ENCODE data around the gene KRT4.

DNA sequence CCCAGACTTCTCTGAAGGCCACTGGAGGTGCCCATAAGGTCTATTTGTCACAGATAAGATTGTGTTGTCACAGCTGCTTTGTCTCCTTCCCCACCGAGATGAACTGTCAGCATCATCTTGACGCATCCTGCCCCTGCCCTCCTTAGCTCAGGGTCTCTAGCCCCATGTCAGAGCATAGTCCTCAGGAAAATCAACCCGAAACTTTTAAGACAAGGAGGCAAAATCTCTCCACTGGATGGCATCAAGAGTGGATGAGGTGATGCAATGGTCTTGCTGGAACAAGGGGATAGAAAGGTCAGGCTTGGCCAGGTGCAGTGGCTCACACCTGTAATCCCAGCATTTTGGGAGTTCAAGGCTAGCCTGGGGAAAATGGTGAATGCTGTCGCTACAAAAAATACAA is 12.0 kb upstream of the KRT4 start:
- TF ChIP-seq, protein P1, sequence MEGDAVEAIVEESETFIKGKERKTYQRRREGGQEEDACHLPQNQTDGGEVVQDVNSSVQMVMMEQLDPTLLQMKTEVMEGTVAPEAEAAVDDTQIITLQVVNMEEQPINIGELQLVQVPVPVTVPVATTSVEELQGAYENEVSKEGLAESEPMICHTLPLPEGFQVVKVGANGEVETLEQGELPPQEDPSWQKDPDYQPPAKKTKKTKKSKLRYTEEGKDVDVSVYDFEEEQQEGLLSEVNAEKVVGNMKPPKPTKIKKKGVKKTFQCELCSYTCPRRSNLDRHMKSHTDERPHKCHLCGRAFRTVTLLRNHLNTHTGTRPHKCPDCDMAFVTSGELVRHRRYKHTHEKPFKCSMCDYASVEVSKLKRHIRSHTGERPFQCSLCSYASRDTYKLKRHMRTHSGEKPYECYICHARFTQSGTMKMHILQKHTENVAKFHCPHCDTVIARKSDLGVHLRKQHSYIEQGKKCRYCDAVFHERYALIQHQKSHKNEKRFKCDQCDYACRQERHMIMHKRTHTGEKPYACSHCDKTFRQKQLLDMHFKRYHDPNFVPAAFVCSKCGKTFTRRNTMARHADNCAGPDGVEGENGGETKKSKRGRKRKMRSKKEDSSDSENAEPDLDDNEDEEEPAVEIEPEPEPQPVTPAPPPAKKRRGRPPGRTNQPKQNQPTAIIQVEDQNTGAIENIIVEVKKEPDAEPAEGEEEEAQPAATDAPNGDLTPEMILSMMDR (IDR thresholded peaks at IDR 0.05) = no peak
- TF ChIP-seq EZH2phosphoT487 (IDR thresholded peaks at IDR 0.05) (no peak), EZH2 (IDR thresholded peaks at IDR 0.05) (no peak)

All from neural progenitor cell (in vitro differentiated cells).